ENCODE data around the gene DMRTB1. TPM values are rescaled to one million over a fixed set of nuclear protein-coding genes. Genes with fewer than 3 reads are reported as not detected.

The DMRTB1 gene
- total and polyA plus RNA-seq, 2 experiments from 2014 or later, result not detected

GRCh38 chr1:53410701-53411100 is 48.5 kb upstream of the DMRTB1 start:
- Histone ChIP-seq H4K20me1 (ENCODE audit: insufficient read depth, poor library complexity, severe bottlenecking) (no peaks in the 10 kb centered on the region), H3K9me2 (replicated peaks; ENCODE audit: insufficient read depth) (no peaks in the 10 kb centered on the region), H3K4me3 (no peak overlapping the region), H2AFZ (no peak overlapping the region), H3K36me3 (replicated peaks; ENCODE audit: insufficient read depth, low read depth) (no peaks in the 10 kb centered on the region), H3K27ac (no peak overlapping the region), H3K79me2 (no peaks in the 10 kb centered on the region), H3K9me3 (ENCODE audit: low read depth) (no peaks in the 10 kb centered on the region), H3K4me2 (no peak overlapping the region), H3K27me3 (no peaks in the 10 kb centered on the region), H3K4me1 (ENCODE audit: insufficient read depth) (peaks cover 3% of the 10 kb centered on the region)
- 95% methylated on average over 8 of the region's 8 CpGs for WGBS (ENCODE audit: low lambda C conversion rate, missing lambda C conversion rate)
- TF ChIP-seq EZH2phosphoT487 (IDR thresholded peaks at IDR 0.05; ENCODE audit: low read depth, severe bottlenecking, unreplicated experiment) (no peak), EZH2 (IDR thresholded peaks at IDR 0.05; ENCODE audit: borderline replicate concordance) (no peak)
- TF ChIP-seq, protein P1, sequence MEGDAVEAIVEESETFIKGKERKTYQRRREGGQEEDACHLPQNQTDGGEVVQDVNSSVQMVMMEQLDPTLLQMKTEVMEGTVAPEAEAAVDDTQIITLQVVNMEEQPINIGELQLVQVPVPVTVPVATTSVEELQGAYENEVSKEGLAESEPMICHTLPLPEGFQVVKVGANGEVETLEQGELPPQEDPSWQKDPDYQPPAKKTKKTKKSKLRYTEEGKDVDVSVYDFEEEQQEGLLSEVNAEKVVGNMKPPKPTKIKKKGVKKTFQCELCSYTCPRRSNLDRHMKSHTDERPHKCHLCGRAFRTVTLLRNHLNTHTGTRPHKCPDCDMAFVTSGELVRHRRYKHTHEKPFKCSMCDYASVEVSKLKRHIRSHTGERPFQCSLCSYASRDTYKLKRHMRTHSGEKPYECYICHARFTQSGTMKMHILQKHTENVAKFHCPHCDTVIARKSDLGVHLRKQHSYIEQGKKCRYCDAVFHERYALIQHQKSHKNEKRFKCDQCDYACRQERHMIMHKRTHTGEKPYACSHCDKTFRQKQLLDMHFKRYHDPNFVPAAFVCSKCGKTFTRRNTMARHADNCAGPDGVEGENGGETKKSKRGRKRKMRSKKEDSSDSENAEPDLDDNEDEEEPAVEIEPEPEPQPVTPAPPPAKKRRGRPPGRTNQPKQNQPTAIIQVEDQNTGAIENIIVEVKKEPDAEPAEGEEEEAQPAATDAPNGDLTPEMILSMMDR (IDR thresholded peaks at IDR 0.05; ENCODE audit: poor library complexity), result no peak
- DNase-seq (ENCODE audit: low spot score), result no peak

DNA sequence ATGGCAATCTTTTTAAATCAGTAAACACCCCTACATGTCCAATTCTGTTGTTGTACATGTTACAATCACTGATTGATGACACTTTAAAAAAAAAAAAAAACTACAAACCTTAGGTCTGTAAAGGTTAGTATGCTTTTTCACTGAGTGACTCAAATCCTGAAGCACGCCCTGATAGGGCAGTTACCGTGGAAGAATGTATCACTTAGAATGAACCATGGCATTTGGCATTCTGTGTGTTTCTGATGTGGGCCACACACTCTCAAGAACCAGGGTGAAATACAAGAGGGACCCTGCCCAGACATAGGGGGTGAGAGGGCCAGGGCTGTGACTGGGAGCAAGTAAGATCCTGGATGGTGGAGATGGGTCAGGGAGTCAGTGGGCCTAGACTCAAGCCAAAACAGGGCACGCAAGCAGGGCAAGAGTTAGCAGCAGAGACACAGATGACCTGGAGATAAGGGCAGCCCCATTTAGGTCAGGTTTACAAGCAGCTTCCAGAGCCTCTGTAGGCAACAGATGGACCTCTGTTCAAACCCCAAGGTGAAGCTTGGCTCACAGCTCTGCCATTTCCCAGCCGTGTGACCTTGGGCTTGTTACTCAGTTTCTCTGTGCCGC is 47.6 kb upstream of the DMRTB1 start:
- Histone ChIP-seq H3K27me3 (no peaks in the 10 kb centered on the region), H3K79me2 (no peaks in the 10 kb centered on the region), H3K9me3 (ENCODE audit: low read depth) (no peaks in the 10 kb centered on the region), H3K4me3 (no peak overlapping the region), H3K36me3 (replicated peaks; ENCODE audit: insufficient read depth, low read depth) (no peaks in the 10 kb centered on the region), H3K27ac (no peak overlapping the region), H3K9me2 (replicated peaks; ENCODE audit: insufficient read depth) (no peaks in the 10 kb centered on the region), H4K20me1 (ENCODE audit: insufficient read depth, poor library complexity, severe bottlenecking) (no peaks in the 10 kb centered on the region), H2AFZ (no peak overlapping the region), H3K4me2 (no peak overlapping the region), H3K4me1 (ENCODE audit: insufficient read depth) (peaks cover 3% of the 10 kb centered on the region)
- no peak for DNase-seq (ENCODE audit: low spot score)
- 87% methylated on average over 5 of the region's 5 CpGs for WGBS (ENCODE audit: low lambda C conversion rate, missing lambda C conversion rate)
- no peak for TF ChIP-seq EZH2phosphoT487 (IDR thresholded peaks at IDR 0.05; ENCODE audit: low read depth, severe bottlenecking, unreplicated experiment)
- no peak for TF ChIP-seq EZH2 (IDR thresholded peaks at IDR 0.05; ENCODE audit: borderline replicate concordance)
- TF ChIP-seq, protein P1 (IDR thresholded peaks at IDR 0.05; ENCODE audit: poor library complexity), result no peak

DNA sequence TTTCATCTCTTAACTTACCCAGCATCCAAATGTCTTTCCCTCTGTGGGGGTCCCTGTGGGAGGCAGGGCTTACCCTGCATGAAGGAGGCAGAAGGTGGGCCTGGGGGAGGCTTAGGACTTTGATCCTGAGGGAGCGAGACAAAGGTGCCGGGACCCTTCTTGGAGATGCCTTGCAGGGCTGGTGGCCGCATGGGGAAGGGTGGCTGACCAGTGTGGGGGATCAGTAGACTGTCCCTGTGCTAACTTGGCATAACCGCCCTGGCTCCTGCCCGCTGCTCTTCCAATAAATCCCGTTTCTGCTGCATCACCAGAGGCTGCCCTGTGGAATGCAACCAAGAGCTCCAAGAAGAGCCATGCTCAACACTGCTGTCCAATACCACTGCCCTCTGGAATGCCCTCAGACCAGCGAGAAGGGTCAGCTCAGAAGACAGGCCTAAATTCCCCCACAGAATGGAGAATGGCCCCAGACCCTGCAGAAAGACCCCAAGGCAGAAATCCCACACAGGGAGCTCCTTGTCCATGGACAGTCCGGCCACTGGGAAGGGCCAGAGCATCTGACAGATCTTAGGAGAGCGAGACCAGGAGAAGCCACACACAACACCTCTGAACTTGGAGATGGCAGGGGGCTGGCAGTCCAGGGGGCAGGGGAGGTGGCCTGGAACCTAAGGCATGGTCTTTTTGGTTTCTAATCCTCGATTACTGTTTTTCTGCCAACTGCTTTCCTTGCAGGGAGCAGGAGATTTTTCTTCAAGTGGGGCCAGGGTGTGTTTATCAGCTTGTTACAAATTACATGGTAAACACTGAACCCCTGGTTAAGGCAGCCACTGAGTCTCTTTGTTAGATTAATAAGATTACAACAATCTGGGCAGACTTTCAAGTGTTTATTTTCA is 46.7 kb upstream of the DMRTB1 start:
- WGBS (ENCODE audit: low lambda C conversion rate, missing lambda C conversion rate), result 88% methylated on average over 10 of the region's 10 CpGs
- H2AFZ ChIP-seq, result no peak overlapping the region
- H3K27me3 ChIP-seq, result peaks cover 5% of the 10 kb centered on the region
- H3K9me3 ChIP-seq (ENCODE audit: low read depth), result no peaks in the 10 kb centered on the region
- no peaks in the 10 kb centered on the region for H3K36me3 ChIP-seq (replicated peaks; ENCODE audit: insufficient read depth, low read depth)
- no peak for TF ChIP-seq EZH2phosphoT487 (IDR thresholded peaks at IDR 0.05; ENCODE audit: low read depth, severe bottlenecking, unreplicated experiment)
- TF ChIP-seq, protein P1 (IDR thresholded peaks at IDR 0.05; ENCODE audit: poor library complexity), result no peak
- no peak for TF ChIP-seq EZH2 (IDR thresholded peaks at IDR 0.05; ENCODE audit: borderline replicate concordance)
- H3K9me2 ChIP-seq (replicated peaks; ENCODE audit: insufficient read depth), result no peaks in the 10 kb centered on the region
- H3K4me1 ChIP-seq (ENCODE audit: insufficient read depth), result peaks cover 3% of the 10 kb centered on the region
- H3K4me3 ChIP-seq, result no peak overlapping the region
- no peak overlapping the region for H3K27ac ChIP-seq
- H3K79me2 ChIP-seq, result no peaks in the 10 kb centered on the region
- DNase-seq (ENCODE audit: low spot score), result no peak
- no peak overlapping the region for H3K4me2 ChIP-seq
- no peaks in the 10 kb centered on the region for H4K20me1 ChIP-seq (ENCODE audit: insufficient read depth, poor library complexity, severe bottlenecking)
